ENCODE results near the gene PPP3CA.

GRCh38 chr4:100981447-100982204, 365.7 kb downstream of the PPP3CA start:
- TF ChIP-seq, protein P1, sequence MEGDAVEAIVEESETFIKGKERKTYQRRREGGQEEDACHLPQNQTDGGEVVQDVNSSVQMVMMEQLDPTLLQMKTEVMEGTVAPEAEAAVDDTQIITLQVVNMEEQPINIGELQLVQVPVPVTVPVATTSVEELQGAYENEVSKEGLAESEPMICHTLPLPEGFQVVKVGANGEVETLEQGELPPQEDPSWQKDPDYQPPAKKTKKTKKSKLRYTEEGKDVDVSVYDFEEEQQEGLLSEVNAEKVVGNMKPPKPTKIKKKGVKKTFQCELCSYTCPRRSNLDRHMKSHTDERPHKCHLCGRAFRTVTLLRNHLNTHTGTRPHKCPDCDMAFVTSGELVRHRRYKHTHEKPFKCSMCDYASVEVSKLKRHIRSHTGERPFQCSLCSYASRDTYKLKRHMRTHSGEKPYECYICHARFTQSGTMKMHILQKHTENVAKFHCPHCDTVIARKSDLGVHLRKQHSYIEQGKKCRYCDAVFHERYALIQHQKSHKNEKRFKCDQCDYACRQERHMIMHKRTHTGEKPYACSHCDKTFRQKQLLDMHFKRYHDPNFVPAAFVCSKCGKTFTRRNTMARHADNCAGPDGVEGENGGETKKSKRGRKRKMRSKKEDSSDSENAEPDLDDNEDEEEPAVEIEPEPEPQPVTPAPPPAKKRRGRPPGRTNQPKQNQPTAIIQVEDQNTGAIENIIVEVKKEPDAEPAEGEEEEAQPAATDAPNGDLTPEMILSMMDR (IDR thresholded peaks at IDR 0.05): no peak
- TF ChIP-seq POLR2A (IDR thresholded peaks at IDR 0.05): no peak
- TF ChIP-seq EP300 (IDR thresholded peaks at IDR 0.05): no peak
